PC-9 (cell line): ENCODE data around the gene CHAF1B. TPM values are rescaled to one million over a fixed set of nuclear protein-coding genes. Genes with fewer than 3 reads are reported as not detected.

ENCODE experiments used
- BruUV-seq: library from RNA; stranded (reverse); fragments of 400-500 nt; replicated peaks from 2 replicates; lab custom pipeline; 2021; lab: Mats Ljungman, UMichigan
- CTCF ChIA-PET: fragments of 300-600 bp; sonication (Branson Sonifier 250); formaldehyde crosslinking; loops from one replicate; lab custom pipeline; 2022; ENCODE audit warnings: antibody characterized with exemption; lab: Charles Lee
- POLR2A ChIA-PET: fragments of 300-600 bp; sonication (Branson Sonifier 250); formaldehyde crosslinking; loops from one replicate; lab custom pipeline; 2022; ENCODE audit warnings: antibody characterized with exemption; ENCODE audit not compliant: unreplicated experiment; lab: Charles Lee
- DNase-seq, 2 experiments: peaks; one replicate each; pipeline versions ENCODE4 v3.0.0 to v3.0.0-alpha.2; 2015 to 2022; ENCODE audit warnings: mixed read lengths in 1 of 2
- H2AFZ ChIP-seq: fragments of 200-600 bp; sonication (generic); 2 replicates; pipeline ENCODE4 v1.8.1; 2017; ENCODE audit warnings: antibody characterized with exemption
- H3F3A ChIP-seq: fragments of 200-600 bp; sonication (generic); 2 replicates; pipeline ENCODE4 v1.8.1; 2017; ENCODE audit warnings: antibody characterized with exemption, mild to moderate bottlenecking, low read depth; ENCODE audit not compliant: insufficient read depth
- H3K27ac ChIP-seq: fragments of 200-600 bp; sonication (generic); 2 replicates; pipeline ENCODE4 v1.6.1; 2016; ENCODE audit warnings: mixed run types
- H3K27me3 ChIP-seq: fragments of 200-600 bp; sonication (generic); 2 replicates; pipeline ENCODE4 v1.6.1; 2016; ENCODE audit warnings: low read depth, mixed run types; ENCODE audit not compliant: insufficient read depth
- H3K36me3 ChIP-seq: fragments of 200-600 bp; sonication (generic); 2 replicates; pipeline ENCODE4 v1.6.1; 2016; ENCODE audit warnings: low read depth, mixed run types
- H3K4me1 ChIP-seq: fragments of 200-600 bp; sonication (generic); replicated peaks from 2 replicates; pipeline ENCODE4 v1.6.1; 2016; ENCODE audit warnings: mixed run types; ENCODE audit not compliant: insufficient read depth
- H3K4me2 ChIP-seq: fragments of 200-600 bp; sonication (generic); 2 replicates; pipeline ENCODE4 v1.6.1; 2017; ENCODE audit warnings: mixed run types
- H3K4me3 ChIP-seq: fragments of 200-600 bp; sonication (generic); 2 replicates; pipeline ENCODE4 v1.6.1; 2016; ENCODE audit warnings: mixed run types
- H3K79me2 ChIP-seq: fragments of 200-600 bp; sonication (generic); 2 replicates; pipeline ENCODE4 v1.6.1; 2017; ENCODE audit warnings: low read depth, mixed run types
- H3K9me2 ChIP-seq: fragments of 200-600 bp; sonication (generic); 2 replicates; pipeline ENCODE4 v1.8.1; 2017; ENCODE audit warnings: mild to moderate bottlenecking; ENCODE audit not compliant: insufficient read depth
- H3K9me3 ChIP-seq: fragments of 200-600 bp; sonication (generic); 2 replicates; pipeline ENCODE4 v1.8.1; 2016; ENCODE audit warnings: low read depth; ENCODE audit not compliant: insufficient read depth
- H4K20me1 ChIP-seq: fragments of 200-600 bp; sonication (generic); 2 replicates; pipeline ENCODE4 v1.8.1; 2017; ENCODE audit not compliant: insufficient read depth
- EZH2 ChIP-seq: fragments of 200-600 bp; sonication (generic); IDR thresholded peaks from 2 replicates; pipeline ENCODE4 v1.8.0; 2017; ENCODE audit warnings: antibody characterized with exemption, low read depth
- intact Hi-C: fragments of 100-400 bp; cut with micrococcal nuclease; formaldehyde crosslinking; loops from one replicate; pipeline ENCODE4 v1.10.0; 2022; ENCODE audit not compliant: unreplicated experiment
- total RNA-seq: library from RNA; stranded (reverse); gene quantifications from 2 replicates; pipeline ENCODE4 v1.2.3, GENCODE V29; 2021
- TF ChIP-seq, protein P1 (sequence below): fragments of 200-600 bp; sonication (generic); conservative IDR thresholded peaks from 2 replicates; pipeline ENCODE4 v1.6.1; 2017; ENCODE audit warnings: mixed run types, antibody characterized with exemption, mild to moderate bottlenecking, moderate library complexity

The CHAF1B gene
- total RNA-seq, 1 experiment from 2014 or later: 14.1 TPM

DNA sequence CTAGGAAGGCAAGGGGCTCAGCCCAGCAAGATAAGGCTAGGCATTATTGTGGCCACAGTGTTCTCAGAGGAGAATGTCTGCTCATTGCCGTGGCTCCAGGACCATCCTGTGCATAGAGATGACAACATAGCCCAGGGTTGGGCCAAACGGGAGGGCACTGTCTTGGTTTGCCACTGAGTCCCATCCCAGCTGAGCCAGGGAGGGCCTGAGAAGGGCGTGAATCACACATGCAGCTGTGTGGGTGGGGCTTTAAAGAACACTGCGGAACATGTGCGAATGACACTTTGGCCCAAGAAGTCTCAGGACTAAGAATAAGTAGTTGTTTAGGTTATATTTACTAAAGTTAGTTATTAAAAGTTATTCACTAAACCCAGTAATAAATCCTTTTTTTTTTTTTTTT, 18.5 kb downstream of the CHAF1B start:
- Histone ChIP-seq H4K20me1 (no peaks in the 10 kb centered on the region), H3K27me3 (no peaks in the 10 kb centered on the region), H3F3A (no peaks in the 10 kb centered on the region), H3K79me2 (no peaks in the 10 kb centered on the region), H3K27ac (no peak overlapping the region), H3K4me3 (no peak overlapping the region), H3K4me1 (0 out of 2 replicates have a peak, but pooled peaks cover 8% of the 10 kb centered on the region), H3K4me2 (no peak overlapping the region), H3K9me3 (no peaks in the 10 kb centered on the region), H3K36me3 (no peaks in the 10 kb centered on the region), H2AFZ (no peak overlapping the region), H3K9me2 (no peaks in the 10 kb centered on the region)
- TF ChIP-seq, protein P1, sequence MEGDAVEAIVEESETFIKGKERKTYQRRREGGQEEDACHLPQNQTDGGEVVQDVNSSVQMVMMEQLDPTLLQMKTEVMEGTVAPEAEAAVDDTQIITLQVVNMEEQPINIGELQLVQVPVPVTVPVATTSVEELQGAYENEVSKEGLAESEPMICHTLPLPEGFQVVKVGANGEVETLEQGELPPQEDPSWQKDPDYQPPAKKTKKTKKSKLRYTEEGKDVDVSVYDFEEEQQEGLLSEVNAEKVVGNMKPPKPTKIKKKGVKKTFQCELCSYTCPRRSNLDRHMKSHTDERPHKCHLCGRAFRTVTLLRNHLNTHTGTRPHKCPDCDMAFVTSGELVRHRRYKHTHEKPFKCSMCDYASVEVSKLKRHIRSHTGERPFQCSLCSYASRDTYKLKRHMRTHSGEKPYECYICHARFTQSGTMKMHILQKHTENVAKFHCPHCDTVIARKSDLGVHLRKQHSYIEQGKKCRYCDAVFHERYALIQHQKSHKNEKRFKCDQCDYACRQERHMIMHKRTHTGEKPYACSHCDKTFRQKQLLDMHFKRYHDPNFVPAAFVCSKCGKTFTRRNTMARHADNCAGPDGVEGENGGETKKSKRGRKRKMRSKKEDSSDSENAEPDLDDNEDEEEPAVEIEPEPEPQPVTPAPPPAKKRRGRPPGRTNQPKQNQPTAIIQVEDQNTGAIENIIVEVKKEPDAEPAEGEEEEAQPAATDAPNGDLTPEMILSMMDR: no peak
- TF ChIP-seq EZH2: no peak
- intact Hi-C loops: no loop called here
- DNase-seq: no peak
- CTCF ChIA-PET: no interaction called here
- BruUV-seq: no TSS peak
- POLR2A ChIA-PET: no interaction called here

DNA sequence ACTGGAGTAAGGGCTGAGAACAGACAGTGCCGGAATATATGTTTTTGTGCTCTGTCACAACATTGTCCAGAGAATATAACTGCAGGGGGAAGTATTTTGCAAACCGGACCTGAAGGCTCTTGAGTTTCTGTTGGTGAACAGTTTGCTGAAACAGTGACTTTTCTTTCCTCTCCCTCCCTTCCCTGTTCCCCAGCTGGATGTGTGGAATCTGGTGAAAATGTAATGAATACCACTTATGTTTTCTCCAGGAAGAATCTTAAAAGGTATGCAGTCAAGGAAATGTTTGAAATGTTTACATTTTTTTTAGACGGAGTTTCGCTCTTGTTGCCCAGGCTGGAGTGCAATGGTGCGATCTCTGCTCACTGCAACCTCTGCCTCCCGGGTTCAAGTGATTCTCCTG, 23.4 kb downstream of the CHAF1B start:
- Histone ChIP-seq H3K9me2 (no peaks in the 10 kb centered on the region), H3K79me2 (no peaks in the 10 kb centered on the region), H2AFZ (no peak overlapping the region), H4K20me1 (no peaks in the 10 kb centered on the region), H3K36me3 (no peaks in the 10 kb centered on the region), H3K9me3 (no peaks in the 10 kb centered on the region), H3F3A (no peaks in the 10 kb centered on the region), H3K27me3 (no peaks in the 10 kb centered on the region), H3K4me2 (no peak overlapping the region), H3K4me1 (0 out of 2 replicates have a peak, but pooled peaks cover 9% of the 10 kb centered on the region), H3K27ac (no peak overlapping the region), H3K4me3 (no peak overlapping the region)
- TF ChIP-seq, protein P1: no peak
- no peak for TF ChIP-seq EZH2
- BruUV-seq: no TSS peak
- ChIA-PET POLR2A (no interaction called here), CTCF (no interaction called here)
- no peak for DNase-seq
- intact Hi-C loops: no loop called here

DNA sequence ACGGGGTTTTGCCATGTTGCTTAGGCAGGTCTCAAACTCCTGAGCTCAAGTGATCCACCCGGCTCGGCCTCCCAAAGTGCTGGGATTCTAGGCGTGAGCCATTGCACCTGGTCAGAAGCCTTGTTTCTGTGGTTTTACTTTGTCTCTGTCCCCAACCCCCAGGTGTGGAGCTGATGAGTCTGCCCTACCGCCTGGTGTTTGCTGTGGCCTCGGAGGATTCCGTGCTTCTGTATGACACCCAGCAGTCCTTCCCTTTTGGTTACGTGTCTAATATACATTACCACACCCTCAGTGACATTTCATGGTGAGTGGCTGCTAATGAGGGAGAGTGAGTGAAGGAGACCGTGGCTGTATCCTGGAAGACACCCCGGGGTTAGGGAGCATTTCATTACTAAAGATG, 26.1 kb downstream of the CHAF1B start:
- Histone ChIP-seq H3K4me3 (no peak overlapping the region), H3F3A (no peaks in the 10 kb centered on the region), H3K4me2 (no peak overlapping the region), H4K20me1 (no peaks in the 10 kb centered on the region), H3K79me2 (no peaks in the 10 kb centered on the region), H3K27ac (no peak overlapping the region), H3K4me1 (0 out of 2 replicates have a peak, but pooled peaks cover 9% of the 10 kb centered on the region), H3K36me3 (no peaks in the 10 kb centered on the region), H2AFZ (no peak overlapping the region), H3K9me3 (no peaks in the 10 kb centered on the region), H3K27me3 (no peaks in the 10 kb centered on the region), H3K9me2 (no peaks in the 10 kb centered on the region)
- DNase-seq: no peak
- no TSS peak for BruUV-seq
- intact Hi-C loops: no loop called here
- ChIA-PET POLR2A (no interaction called here), CTCF (no interaction called here)
- TF ChIP-seq EZH2: no peak
- TF ChIP-seq, protein P1: no peak
